Peyer's patch (tissue), 4 donors: ENCODE data around the gene RANBP3.

Source experiments
- CTCF ChIP-seq, 6 experiments: fragments of 450-650 bp in 4 of 6; fragments of 200-600 bp in 2 of 6; sonication (generic) in 1 of 6; IDR thresholded peaks; one replicate each; pipeline ENCODE4 v1.5.1; 2017 to 2019; ENCODE audit warnings: antibody characterized with exemption in 6 of 6, mild to moderate bottlenecking in 3 of 6, moderate library complexity in 1 of 6
- POLR2A ChIP-seq, 2 donors: fragments of 450-650 bp; IDR thresholded peaks; one replicate each; pipeline ENCODE4 v1.5.1; 2017; ENCODE audit warnings: antibody characterized with exemption in 2 of 2, mild to moderate bottlenecking in 2 of 2, moderate library complexity in 2 of 2

DNA sequence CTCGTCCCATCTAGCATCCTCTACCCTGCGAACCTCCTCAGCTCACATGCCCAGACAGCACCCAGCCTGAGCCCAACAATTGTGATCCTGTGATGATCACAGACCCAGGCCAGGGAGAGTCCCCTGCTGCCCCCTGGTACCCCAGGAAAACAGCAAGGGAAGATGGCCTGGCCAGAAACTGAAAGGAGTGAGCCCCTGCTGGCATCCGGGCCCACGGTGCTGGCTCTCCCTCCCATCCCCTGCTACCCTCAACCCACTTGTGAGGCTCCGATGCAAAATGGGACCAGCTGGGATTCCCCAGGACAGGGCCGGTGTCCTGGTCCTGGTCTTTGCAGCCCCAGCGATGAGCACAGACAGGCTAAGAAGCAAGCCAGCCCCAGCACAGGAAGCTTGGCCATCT is 14.1 kb downstream of the RANBP3 start:
- TF ChIP-seq CTCF (IDR thresholded peaks at IDR 0.05) = no peak
- TF ChIP-seq POLR2A (IDR thresholded peaks at IDR 0.05) = no peak
